Measurements from ENCODE around the gene OGFRL1. TPM values are rescaled to one million over a fixed set of nuclear protein-coding genes. Genes with fewer than 3 reads are reported as not detected.

The OGFRL1 gene
- total RNA-seq, 1 donor from 2014 or later: 7.1 TPM

DNA sequence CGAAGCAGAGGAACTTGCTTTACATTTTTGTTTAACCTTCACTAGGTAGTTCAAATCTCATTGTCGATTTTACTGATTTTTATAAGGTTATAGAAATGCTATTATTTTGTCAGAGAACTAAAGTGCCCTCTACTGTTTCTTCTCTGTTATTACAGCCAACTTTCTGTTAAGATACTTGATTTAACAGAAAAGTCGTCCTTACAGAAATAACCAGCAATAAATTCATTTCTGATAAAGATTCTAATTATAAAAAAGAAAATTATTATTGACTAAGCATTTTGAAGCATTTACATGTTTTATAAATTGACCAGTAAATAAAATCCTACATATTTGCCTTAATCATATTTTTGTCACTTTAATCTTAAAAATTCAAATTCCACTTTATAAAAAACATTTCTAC is 60.8 kb downstream of the OGFRL1 start:
- H3K4me1 ChIP-seq: peaks cover 26% of the 10 kb centered on the region
- DNase-seq: no peak
- no peaks in the 10 kb centered on the region for H3K9me3 ChIP-seq (replicated peaks)
- no peaks in the 10 kb centered on the region for H3K27me3 ChIP-seq (ENCODE audit: low read depth)
- no peaks in the 10 kb centered on the region for H3K36me3 ChIP-seq
- H3K4me3 ChIP-seq: no peak overlapping the region
- peak overlapping the region; percentile 74 for H3K27ac ChIP-seq (replicated peaks)
- intact Hi-C loops (cut with micrococcal nuclease): loop anchor here (5.0 to 10.0 kb wide), 3 partner anchors 55 to 335 kb away; no protein-coding TSS in a partner anchor
- TF ChIP-seq CTCF (IDR thresholded peaks at IDR 0.05; ENCODE audit: borderline replicate concordance): peak; percentile 84

DNA sequence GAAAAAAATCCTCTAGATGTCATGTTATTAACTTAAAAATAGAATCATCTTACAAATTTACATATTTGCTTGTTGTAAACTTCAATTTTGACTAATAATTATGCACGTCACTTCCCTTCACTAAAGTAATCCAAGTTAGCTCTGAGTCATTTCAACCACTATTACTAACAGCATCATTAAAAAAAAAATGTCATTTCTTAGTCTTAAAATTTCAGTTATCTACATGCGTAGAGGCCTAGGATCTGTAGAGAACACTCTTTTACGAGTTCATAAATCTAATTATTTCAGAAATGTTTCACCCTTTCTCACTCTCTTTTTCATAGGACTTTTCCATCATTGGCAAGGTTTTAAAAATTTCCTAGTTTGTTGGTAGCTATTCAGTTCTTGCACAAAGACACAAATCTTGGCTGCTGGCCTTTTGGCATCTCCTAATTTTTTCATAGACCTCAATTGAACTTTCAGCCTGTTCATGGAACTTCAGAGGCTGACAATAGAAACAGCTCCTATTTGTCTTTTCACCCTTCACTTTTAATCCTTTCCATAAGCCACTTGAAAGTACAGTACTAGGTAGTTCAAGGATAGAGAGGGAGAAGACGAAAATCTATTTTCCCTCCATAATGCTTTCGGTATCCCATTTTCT is 61.5 kb downstream of the OGFRL1 start:
- H3K4me3 ChIP-seq: no peak overlapping the region
- no peaks in the 10 kb centered on the region for H3K9me3 ChIP-seq (replicated peaks)
- peak overlapping the region; percentile 74 for H3K27ac ChIP-seq (replicated peaks)
- intact Hi-C loops (cut with micrococcal nuclease): loop anchor here (5.0 to 10.0 kb wide), 3 partner anchors 55 to 335 kb away; no protein-coding TSS in a partner anchor
- DNase-seq: no peak
- no peaks in the 10 kb centered on the region for H3K27me3 ChIP-seq (ENCODE audit: low read depth)
- TF ChIP-seq CTCF (IDR thresholded peaks at IDR 0.05; ENCODE audit: borderline replicate concordance): no peak
- peaks cover 26% of the 10 kb centered on the region for H3K4me1 ChIP-seq
- no peaks in the 10 kb centered on the region for H3K36me3 ChIP-seq

- H3K4me3 ChIP-seq: no peak overlapping the region
- H3K4me1 ChIP-seq: peaks cover 26% of the 10 kb centered on the region
- H3K9me3 ChIP-seq (replicated peaks): peaks cover 7% of the 10 kb centered on the region
- TF ChIP-seq CTCF (IDR thresholded peaks at IDR 0.05; ENCODE audit: borderline replicate concordance): no peak
- no peaks in the 10 kb centered on the region for H3K36me3 ChIP-seq
- intact Hi-C loops (cut with micrococcal nuclease): no loop called here
- H3K27ac ChIP-seq (replicated peaks): peak overlapping the region; percentile 74
- DNase-seq: no peak
- H3K27me3 ChIP-seq (ENCODE audit: low read depth): no peaks in the 10 kb centered on the region
Measured at GRCh38 chr6:71351190-71351589, 62.6 kb downstream of the OGFRL1 start.
